ENCODE data around the gene MAGEA9B.
"Not testable (repeated sequence)": the region's sequence is repeated elsewhere in the genome, so short reads cannot be mapped to it uniquely, and the experiment has no call there.

Gene MAGEA9B

GRCh38 chrX:149533999-149534398, 53.3 kb downstream of the MAGEA9B start:
- not testable (repeated sequence) for DNase-seq

- DNase-seq = not testable (repeated sequence)
These were observed 54.4 kb downstream of the MAGEA9B start for GRCh38 chrX:149532868-149533267.
